Body of pancreas (tissue), 4 donors: Measurements from ENCODE around the gene AKAP6. TPM values are rescaled to one million over a fixed set of nuclear protein-coding genes. Genes with fewer than 3 reads are reported as not detected.

Experiments used
- ATAC-seq: fragments of 150-250 bp; one replicate; pipeline ENCODE4 v1.9.1; 2016
- DNase-seq, 4 donors: peaks; one replicate each; pipeline ENCODE4 v3.0.0-alpha.2; 2019
- H3K27ac ChIP-seq, 4 donors: fragments of 200-600 bp; sonication (generic); 1 replicate in 3 of 4; 2 replicates in 1 of 4; pipeline versions ENCODE4 v1.5.1 to v1.6.1; 2016 to 2019; ENCODE audit warnings: mild to moderate bottlenecking in 1 of 4, mixed read lengths in 1 of 4, moderate library complexity in 1 of 4
- H3K27me3 ChIP-seq, 2 donors: fragments of 200-600 bp; sonication (generic); one replicate each; pipeline ENCODE4 v1.6.0; 2016; ENCODE audit warnings: mild to moderate bottlenecking in 1 of 2
- H3K36me3 ChIP-seq, 2 donors: fragments of 200-600 bp; sonication (generic); replicated peaks in 1 of 2; 2 replicates each; pipeline ENCODE4 v1.5.1; 2016; ENCODE audit warnings: low read depth in 2 of 2; ENCODE audit not compliant: insufficient read depth in 1 of 2
- H3K4me1 ChIP-seq: fragments of 200-600 bp; sonication (generic); one replicate; pipeline ENCODE4 v1.6.0; 2016
- H3K4me3 ChIP-seq, 2 donors: fragments of 200-600 bp; sonication (generic); 1 replicate in 1 of 2; 2 replicates in 1 of 2; pipeline ENCODE4 v1.5.1; 2016 to 2019
- H3K9me3 ChIP-seq, 3 donors: fragments of 200-600 bp; sonication (generic); 1 replicate in 2 of 3; 2 replicates in 1 of 3; pipeline ENCODE4 v1.5.1; 2016
- POLR2A ChIP-seq, 3 donors: fragments of 450-650 bp; IDR thresholded peaks; one replicate each; pipeline ENCODE4 v1.6.1; 2016; ENCODE audit warnings: antibody characterized with exemption in 3 of 3, mild to moderate bottlenecking in 2 of 3
- WGBS, 2 donors: methylation state at CpG; one replicate each; pipeline ENCODE4 v1.1.5; 2017; 5-methylcytosine and 5-hydroxymethylcytosine counted together
- intact Hi-C: fragments of 100-400 bp; cut with DNase I; formaldehyde crosslinking; loops from one replicate; pipeline ENCODE4 v1.15.1; 2023
- total RNA-seq, 2 donors: library from RNA; depleted of rRNA; stranded (reverse); fragments of >200 nt; gene quantifications; one replicate each; pipeline ENCODE4 v1.1.0, GENCODE V29; 2016
- TF ChIP-seq, protein P1 (sequence below), 7 experiments: fragments of 450-650 bp in 4 of 7; fragments of 200-600 bp in 3 of 7; sonication (generic) in 3 of 7; IDR thresholded peaks; one replicate each; pipeline ENCODE4 v1.5.1; 2016 to 2019; ENCODE audit warnings: antibody characterized with exemption in 7 of 7

Gene AKAP6
- total RNA-seq, 2 donors from 2014 or later: 2.0 to 2.9 TPM

DNA sequence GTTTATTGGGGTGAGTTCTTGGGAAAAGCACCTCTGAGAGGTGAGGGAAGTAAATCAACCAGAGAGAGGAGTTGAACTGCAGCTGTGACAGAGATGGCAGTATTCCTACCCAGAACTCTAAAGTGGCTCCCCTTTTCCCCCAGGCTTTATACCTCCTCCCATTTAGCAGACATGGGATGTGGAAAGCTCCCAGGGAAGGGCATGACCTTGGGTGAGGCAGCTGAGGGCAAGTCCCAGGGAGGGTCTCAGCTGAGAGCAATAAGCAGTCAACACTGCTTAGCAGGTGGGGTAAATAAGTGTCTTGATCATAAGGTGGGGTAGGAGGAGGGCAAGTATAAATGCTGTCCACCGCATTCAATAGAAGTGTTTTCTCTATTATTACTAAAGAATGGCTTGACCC is 143.0 kb downstream of the AKAP6 start:
- WGBS, 2 donors: 86 to 95% methylated on average over 1 of the region's 1 CpG
- Histone ChIP-seq H3K36me3 (no peaks in the 10 kb centered on the region), H3K4me1 (peaks cover 7% of the 10 kb centered on the region), H3K9me3 (no peaks in the 10 kb centered on the region), H3K27ac (peak overlapping the region in 3 of 4 donors; percentile 18 to 57 (median 56)), H3K27me3 (no peaks in the 10 kb centered on the region), H3K4me3 (no peak overlapping the region)
- no peak for TF ChIP-seq POLR2A (IDR thresholded peaks at IDR 0.05)
- TF ChIP-seq, protein P1, sequence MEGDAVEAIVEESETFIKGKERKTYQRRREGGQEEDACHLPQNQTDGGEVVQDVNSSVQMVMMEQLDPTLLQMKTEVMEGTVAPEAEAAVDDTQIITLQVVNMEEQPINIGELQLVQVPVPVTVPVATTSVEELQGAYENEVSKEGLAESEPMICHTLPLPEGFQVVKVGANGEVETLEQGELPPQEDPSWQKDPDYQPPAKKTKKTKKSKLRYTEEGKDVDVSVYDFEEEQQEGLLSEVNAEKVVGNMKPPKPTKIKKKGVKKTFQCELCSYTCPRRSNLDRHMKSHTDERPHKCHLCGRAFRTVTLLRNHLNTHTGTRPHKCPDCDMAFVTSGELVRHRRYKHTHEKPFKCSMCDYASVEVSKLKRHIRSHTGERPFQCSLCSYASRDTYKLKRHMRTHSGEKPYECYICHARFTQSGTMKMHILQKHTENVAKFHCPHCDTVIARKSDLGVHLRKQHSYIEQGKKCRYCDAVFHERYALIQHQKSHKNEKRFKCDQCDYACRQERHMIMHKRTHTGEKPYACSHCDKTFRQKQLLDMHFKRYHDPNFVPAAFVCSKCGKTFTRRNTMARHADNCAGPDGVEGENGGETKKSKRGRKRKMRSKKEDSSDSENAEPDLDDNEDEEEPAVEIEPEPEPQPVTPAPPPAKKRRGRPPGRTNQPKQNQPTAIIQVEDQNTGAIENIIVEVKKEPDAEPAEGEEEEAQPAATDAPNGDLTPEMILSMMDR (IDR thresholded peaks at IDR 0.05): no peak
- no peak for ATAC-seq
- no peak for DNase-seq
- intact Hi-C loops: no loop called here

DNA sequence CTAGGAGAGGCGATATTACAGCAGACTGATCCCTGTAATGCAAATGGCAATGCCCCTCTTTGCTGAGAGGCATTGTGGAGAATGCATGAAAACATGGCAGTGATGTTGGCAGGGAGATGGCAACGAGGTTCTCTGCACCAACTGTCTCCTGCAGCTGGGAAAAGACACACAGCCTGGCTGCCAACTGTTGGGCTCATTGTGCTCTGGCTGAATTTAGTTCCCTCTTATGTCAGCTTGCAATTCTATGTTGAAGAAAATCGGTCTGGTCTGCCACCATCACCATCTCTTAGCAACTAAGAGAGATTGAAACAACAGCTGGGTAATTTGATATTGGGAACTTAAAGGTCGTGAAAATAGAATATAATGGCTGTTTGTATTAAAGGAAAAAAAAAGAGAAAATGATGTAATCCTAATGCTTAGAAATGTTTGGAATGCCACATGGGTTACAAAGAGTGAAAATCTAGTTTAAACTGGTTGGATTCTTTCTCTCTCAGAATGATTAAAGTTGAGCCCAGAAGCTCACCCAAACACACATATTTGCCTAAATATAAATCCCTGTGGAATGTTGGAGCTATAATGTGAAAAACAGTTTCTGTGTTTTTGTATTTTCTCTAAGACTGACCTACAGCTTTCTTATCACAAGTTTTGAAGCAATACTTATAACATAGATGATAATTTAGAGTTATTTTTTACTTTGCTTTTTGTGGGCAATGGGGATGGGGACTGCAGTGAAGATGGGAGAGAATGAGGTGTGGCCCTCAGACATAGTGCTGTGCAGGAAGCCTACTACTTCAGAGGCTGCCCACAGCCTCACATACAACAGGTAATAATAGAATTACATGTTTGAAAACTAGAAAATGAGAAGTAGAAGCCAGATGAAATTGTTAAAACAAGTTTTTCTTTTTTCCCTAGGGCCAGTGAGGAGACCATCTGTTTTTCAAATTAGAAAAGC is 143.7 kb downstream of the AKAP6 start:
- peak in 1 of 4 donors; percentile 6 for DNase-seq
- WGBS, 2 donors: 31 to 36% methylated on average over 4 of the region's 4 CpGs
- intact Hi-C loops: no loop called here

DNA sequence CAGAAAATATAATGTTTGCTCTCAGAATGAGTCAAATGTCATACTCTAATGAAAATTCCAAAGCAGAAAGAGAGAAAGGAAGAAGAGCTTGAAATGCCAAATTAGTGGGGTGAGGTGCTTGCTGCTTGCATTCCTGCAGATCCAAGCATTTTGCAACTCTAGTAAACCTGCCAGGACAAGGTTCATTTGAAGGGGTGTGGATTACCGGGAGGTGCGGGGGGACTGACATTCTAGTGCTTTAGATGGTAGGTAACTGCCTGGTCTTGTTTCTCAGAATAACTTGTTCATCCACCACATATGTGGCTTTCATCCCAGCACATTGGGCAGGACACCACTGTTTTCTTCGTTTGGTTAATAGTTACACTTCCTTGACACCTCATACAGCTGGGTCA is 144.4 kb downstream of the AKAP6 start:
- intact Hi-C loops: no loop called here
- TF ChIP-seq POLR2A (IDR thresholded peaks at IDR 0.05): no peak
- TF ChIP-seq, protein P1 (IDR thresholded peaks at IDR 0.05): no peak
- peaks cover 7% of the 10 kb centered on the region for H3K4me1 ChIP-seq
- H3K27me3 ChIP-seq: no peaks in the 10 kb centered on the region
- no peaks in the 10 kb centered on the region for H3K36me3 ChIP-seq
- DNase-seq: peak; percentile 31 to 58 (median 52)
- ATAC-seq: peak; percentile 78
- peak overlapping the region in 2 of 4 donors; percentile 56 to 57 for H3K27ac ChIP-seq
- no peak overlapping the region for H3K4me3 ChIP-seq
- no peaks in the 10 kb centered on the region for H3K9me3 ChIP-seq
- WGBS, 2 donors: 15 to 21% methylated on average over 3 of the region's 3 CpGs

More for the DNA sequence above, 143.7 kb downstream of the AKAP6 start:
- H3K36me3 ChIP-seq: no peaks in the 10 kb centered on the region
- H3K4me3 ChIP-seq: no peak overlapping the region
- H3K4me1 ChIP-seq: peaks cover 7% of the 10 kb centered on the region
- ATAC-seq: peak; percentile 59
- no peaks in the 10 kb centered on the region for H3K27me3 ChIP-seq
- TF ChIP-seq POLR2A (IDR thresholded peaks at IDR 0.05): no peak
- TF ChIP-seq, protein P1 (IDR thresholded peaks at IDR 0.05): no peak
- H3K9me3 ChIP-seq: no peaks in the 10 kb centered on the region
- peak overlapping the region in 2 of 4 donors; percentile 56 to 57 for H3K27ac ChIP-seq

DNA sequence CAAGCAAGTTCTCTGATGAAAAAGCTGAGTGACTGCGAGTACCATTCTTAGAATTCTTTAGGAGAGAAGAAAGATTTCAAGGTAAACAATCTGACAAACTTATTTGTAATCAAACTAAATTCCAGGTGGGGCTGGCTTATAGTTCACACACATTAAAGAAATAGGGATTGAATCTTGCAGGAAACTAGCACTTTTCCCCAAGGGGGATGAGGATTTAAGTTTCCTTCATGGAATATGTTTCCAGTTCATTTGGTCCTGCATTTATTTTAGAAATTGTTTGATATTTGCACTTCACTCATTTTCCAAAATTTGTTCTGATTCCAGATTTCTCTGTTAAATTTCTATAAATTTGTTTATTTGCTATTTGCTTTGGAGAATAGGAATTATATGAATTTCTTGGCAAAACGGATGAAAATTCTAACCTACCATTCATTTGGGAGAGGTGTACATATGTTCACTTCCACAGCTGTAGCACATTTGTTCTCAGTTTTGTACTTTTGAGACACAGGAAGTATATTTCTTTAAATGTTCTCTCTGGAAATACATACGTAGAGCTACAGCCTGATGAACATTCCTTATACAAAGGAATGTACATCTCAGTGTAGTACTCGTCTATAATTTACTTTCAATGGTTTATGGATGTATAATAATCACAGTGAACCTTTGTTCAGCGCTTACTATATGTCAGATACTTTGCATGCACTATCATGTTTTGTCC is 145.5 kb downstream of the AKAP6 start:
- no peak overlapping the region for H3K27ac ChIP-seq

More for the DNA sequence above, 145.5 kb downstream of the AKAP6 start:
- Histone ChIP-seq H3K27me3 (no peaks in the 10 kb centered on the region), H3K9me3 (no peaks in the 10 kb centered on the region), H3K4me1 (peaks cover 7% of the 10 kb centered on the region), H3K36me3 (no peaks in the 10 kb centered on the region), H3K4me3 (no peak overlapping the region)
- intact Hi-C loops: no loop called here
- no peak for DNase-seq
- TF ChIP-seq, protein P1 (IDR thresholded peaks at IDR 0.05): no peak
- no peak for TF ChIP-seq POLR2A (IDR thresholded peaks at IDR 0.05)
- WGBS, 2 donors: 58 to 78% methylated on average over 5 of the region's 5 CpGs
- no peak for ATAC-seq
